H9 (cell line): ENCODE results near the gene IP6K2. TPM values are rescaled to one million over a fixed set of nuclear protein-coding genes. Genes with fewer than 3 reads are reported as not detected.

ENCODE experiments used
- DNase-seq: peaks from one replicate; pipeline ENCODE4 v3.0.0-alpha.2; 2017
- H2AFZ ChIP-seq: one replicate; pipeline ENCODE4 v1.6.1; 2013; ENCODE audit warnings: mild to moderate bottlenecking, low read length, control low read depth, moderate library complexity
- H2AK5ac ChIP-seq: 2 replicates; pipeline ENCODE4 v1.6.1; 2013; ENCODE audit warnings: low read length, control low read depth, mixed read lengths; ENCODE audit not compliant: insufficient read length
- H2BK120ac ChIP-seq: one replicate; pipeline ENCODE4 v1.6.1; 2013; ENCODE audit warnings: low read depth, mild to moderate bottlenecking, low read length, control low read depth, inconsistent platforms; ENCODE audit not compliant: poor library complexity, severe bottlenecking
- H2BK12ac ChIP-seq: 2 replicates; pipeline ENCODE4 v1.6.1; 2013; ENCODE audit warnings: low read length, control low read depth, mixed read lengths, low read depth; ENCODE audit not compliant: insufficient read length
- H2BK15ac ChIP-seq: 2 replicates; pipeline ENCODE4 v1.6.1; 2013; ENCODE audit warnings: low read depth, low read length, control low read depth
- H2BK20ac ChIP-seq: one replicate; pipeline ENCODE4 v1.6.1; 2013; ENCODE audit warnings: low read depth, mild to moderate bottlenecking, low read length, control low read depth, inconsistent platforms; ENCODE audit not compliant: poor library complexity, severe bottlenecking
- H2BK5ac ChIP-seq: 2 replicates; pipeline ENCODE4 v1.6.1; 2013; ENCODE audit warnings: low read length, control low read depth, mixed read lengths; ENCODE audit not compliant: insufficient read length
- H3K14ac ChIP-seq: 2 replicates; pipeline ENCODE4 v1.6.1; 2013; ENCODE audit warnings: low read length, control low read depth; ENCODE audit not compliant: insufficient read depth
- H3K18ac ChIP-seq: 2 replicates; pipeline ENCODE4 v1.6.1; 2013; ENCODE audit warnings: low read depth, mild to moderate bottlenecking, mixed read lengths, low read length, control low read depth; ENCODE audit not compliant: insufficient read length
- H3K23ac ChIP-seq: 2 replicates; pipeline ENCODE4 v1.6.1; 2013; ENCODE audit warnings: low read length, control low read depth, mixed read lengths, low read depth; ENCODE audit not compliant: insufficient read length
- H3K23me2 ChIP-seq: 2 replicates; pipeline ENCODE4 v1.6.1; 2013; ENCODE audit warnings: low read depth, mild to moderate bottlenecking, mixed read lengths, low read length, control low read depth; ENCODE audit not compliant: insufficient read length, poor library complexity, severe bottlenecking
- H3K27ac ChIP-seq: 2 replicates; pipeline ENCODE4 v1.5.1; 2013; ENCODE audit warnings: low read length, control low read depth, mixed read lengths, low read depth; ENCODE audit not compliant: insufficient read length
- H3K27me3 ChIP-seq: 2 replicates; pipeline ENCODE4 v1.6.1; 2013; ENCODE audit warnings: low read length, control low read depth, inconsistent platforms; ENCODE audit not compliant: insufficient read depth
- H3K4ac ChIP-seq: 2 replicates; pipeline ENCODE4 v1.6.1; 2013; ENCODE audit warnings: low read depth, mild to moderate bottlenecking, control low read depth, inconsistent platforms, low read length, moderate library complexity
- H3K4me1 ChIP-seq: 2 replicates; pipeline ENCODE4 v1.6.1; 2013; ENCODE audit warnings: low read length, control low read depth, inconsistent platforms; ENCODE audit not compliant: insufficient read depth
- H3K4me2 ChIP-seq: 2 replicates; pipeline ENCODE4 v1.6.1; 2013; ENCODE audit warnings: low read length, control low read depth, mixed read lengths; ENCODE audit not compliant: insufficient read length, insufficient read depth
- H3K56ac ChIP-seq: 2 replicates; pipeline ENCODE4 v1.6.1; 2013; ENCODE audit warnings: low read depth, mild to moderate bottlenecking, mixed read lengths, low read length, control low read depth; ENCODE audit not compliant: insufficient read length
- H3K79me1 ChIP-seq: 2 replicates; pipeline ENCODE4 v1.6.1; 2013; ENCODE audit warnings: low read depth, mild to moderate bottlenecking, moderate library complexity, low read length, control low read depth, inconsistent platforms; ENCODE audit not compliant: insufficient read depth, poor library complexity, severe bottlenecking
- H3K79me2 ChIP-seq: 2 replicates; pipeline ENCODE4 v1.6.1; 2013; ENCODE audit warnings: low read length, control low read depth, inconsistent platforms; ENCODE audit not compliant: insufficient read depth
- H3K9ac ChIP-seq: 2 replicates; pipeline ENCODE4 v1.6.1; 2013; ENCODE audit warnings: low read length, control low read depth, mixed read lengths; ENCODE audit not compliant: insufficient read length; ENCODE audit errors: extremely low read depth
- H3K9me3 ChIP-seq: one replicate; pipeline ENCODE4 v1.6.1; 2013; ENCODE audit warnings: low read depth, low read length, inconsistent platforms; ENCODE audit not compliant: control insufficient read depth
- H3T11ph ChIP-seq: one replicate; pipeline ENCODE4 v1.6.1; 2013; ENCODE audit warnings: mild to moderate bottlenecking, low read length, control low read depth, inconsistent platforms
- H4K20me1 ChIP-seq: one replicate; pipeline ENCODE4 v1.6.1; 2013; ENCODE audit not compliant: control insufficient read depth, insufficient read length, insufficient read depth
- H4K5ac ChIP-seq: 2 replicates; pipeline ENCODE4 v1.6.1; 2013; ENCODE audit warnings: low read depth, mild to moderate bottlenecking, mixed read lengths, low read length, control low read depth; ENCODE audit not compliant: insufficient read length
- H4K8ac ChIP-seq: replicated peaks from 2 replicates; pipeline ENCODE4 v1.6.1; 2013; ENCODE audit warnings: low read length, control low read depth, mixed read lengths, low read depth; ENCODE audit not compliant: insufficient read length
- H4K91ac ChIP-seq: 2 replicates; pipeline ENCODE4 v1.6.1; 2013; ENCODE audit warnings: low read depth, mild to moderate bottlenecking, moderate library complexity, mixed read lengths, low read length, control low read depth; ENCODE audit not compliant: insufficient read length
- H3K27ac Mint-ChIP-seq, 3 experiments: 2 replicates in 2 of 3; 3 replicates in 1 of 3; pipeline ENCODE4 v1.8.0; 2020 to 2021; ENCODE audit warnings: mixed read lengths in 3 of 3, mild to moderate bottlenecking in 1 of 3, moderate library complexity in 1 of 3
- H3K27me3 Mint-ChIP-seq: 2 replicates; pipeline ENCODE4 v1.8.0; 2021; ENCODE audit warnings: low read depth, mild to moderate bottlenecking, moderate library complexity, mixed read lengths
- H3K36me3 Mint-ChIP-seq, 3 experiments: 2 replicates in 2 of 3; 3 replicates in 1 of 3; pipeline ENCODE4 v1.8.0; 2020 to 2021; ENCODE audit warnings: low read depth in 3 of 3, mixed read lengths in 3 of 3; ENCODE audit not compliant: insufficient read depth in 1 of 3
- H3K4me1 Mint-ChIP-seq, 2 experiments: 2 replicates each; pipeline ENCODE4 v1.8.0; 2020; ENCODE audit warnings: mixed read lengths in 2 of 2
- H3K4me3 Mint-ChIP-seq, 2 experiments: 2 replicates in 1 of 2; 3 replicates in 1 of 2; pipeline ENCODE4 v1.8.0; 2020 to 2021; ENCODE audit warnings: mild to moderate bottlenecking in 2 of 2, mixed read lengths in 2 of 2, moderate library complexity in 1 of 2
- H3K9me3 Mint-ChIP-seq, 2 experiments: 2 replicates in 1 of 2; 3 replicates in 1 of 2; pipeline ENCODE4 v1.8.0; 2020; ENCODE audit warnings: mild to moderate bottlenecking in 2 of 2, mixed read lengths in 2 of 2, moderate library complexity in 1 of 2
- WGBS: extraction: QIAGEN DNeasy Blood & Tissue Kit; methylation state at CpG from one replicate; pipeline ENCODE4 v1.1.7; 2013; ENCODE audit warnings: missing lambda C conversion rate, low lambda C conversion rate, mixed read lengths; ENCODE audit not compliant: insufficient read length; ENCODE audit errors: extremely low coverage; 5-methylcytosine and 5-hydroxymethylcytosine counted together
- total RNA-seq: library from RNA; stranded (reverse); gene quantifications from 2 replicates; pipeline ENCODE4 v1.2.1, GENCODE V29; 2021
- TF ChIP-seq, protein P1 (sequence below): fragments of 200-600 bp; sonication (generic); conservative IDR thresholded peaks from 3 replicates; pipeline ENCODE4 v1.8.0; 2021; ENCODE audit warnings: antibody characterized with exemption, mild to moderate bottlenecking

IP6K2 gene
- total RNA-seq, 1 experiment from 2014 or later = 94.7 TPM

DNA sequence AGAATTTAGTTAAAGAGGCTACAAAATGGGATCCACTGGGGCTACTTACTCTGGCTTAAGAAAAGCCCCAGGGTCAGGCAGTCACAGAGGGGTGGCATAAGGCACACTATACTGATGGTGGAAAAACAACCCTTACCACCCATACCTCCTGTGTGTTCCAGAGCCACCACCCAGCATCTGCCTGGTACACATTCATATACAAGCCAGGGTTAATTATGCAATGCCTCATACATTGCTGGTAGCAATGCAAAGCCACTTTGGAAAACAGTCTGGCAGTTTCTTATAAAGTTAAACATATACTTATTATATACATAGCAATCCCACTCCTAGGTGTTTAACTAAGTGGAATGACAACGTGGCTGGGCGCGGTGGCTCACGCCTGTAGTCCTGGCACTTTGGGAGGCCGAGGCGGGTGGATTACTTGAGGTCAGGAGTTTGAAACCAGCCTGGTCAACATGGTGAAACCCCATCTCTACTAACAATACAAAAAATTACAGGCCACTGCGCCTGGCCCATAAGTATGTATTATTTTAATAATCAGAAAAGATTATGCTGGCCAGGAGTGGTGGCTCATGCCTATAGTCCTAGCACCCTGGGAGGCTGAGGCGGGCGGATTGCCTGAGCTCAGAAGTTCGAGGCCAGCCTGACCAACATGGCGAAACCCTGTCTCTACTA is 16.2 kb downstream of the IP6K2 start:
- Histone ChIP-seq H2AK5ac (no peak overlapping the region), H2BK120ac (no peak overlapping the region), H3K4me1 (no peaks in the 10 kb centered on the region; the same call in 1 of the 2 replicates), H3K23me2 (no peaks in the 10 kb centered on the region), H2BK20ac (no peak overlapping the region), H4K91ac (no peak overlapping the region), H3K56ac (no peak overlapping the region), H4K8ac (no peak overlapping the region), H4K5ac (no peak overlapping the region), H3K27ac (no peak overlapping the region), H3K18ac (no peak overlapping the region), H3K27me3 (no peaks in the 10 kb centered on the region), H3T11ph (no peak overlapping the region), H3K14ac (no peak overlapping the region), H3K79me2 (peaks cover 49% of the 10 kb centered on the region; the same call in 1 of the 2 replicates), H3K23ac (no peak overlapping the region), H3K4me2 (no peak overlapping the region), H4K20me1 (peaks cover 2% of the 10 kb centered on the region), H2BK12ac (no peak overlapping the region), H2BK5ac (no peak overlapping the region), H2AFZ (no peak overlapping the region), H3K4ac (no peak overlapping the region), H3K9ac (no peak overlapping the region), H2BK15ac (no peak overlapping the region), H3K9me3 (no peaks in the 10 kb centered on the region), H3K79me1 (peaks cover 5% of the 10 kb centered on the region)
- H3K9me3 Mint-ChIP-seq = no peaks in the 10 kb centered on the region
- DNase-seq = no peak
- peaks cover 28 to 38% of the 10 kb centered on the region in 2 experiments for H3K4me1 Mint-ChIP-seq
- H3K27ac Mint-ChIP-seq = 0 out of 7 replicates have a peak overlapping the region, but pooled peaks of 1 of the 3 experiments have one; percentile 71
- H3K36me3 Mint-ChIP-seq = peaks cover 33 to 57% (median 46%) of the 10 kb centered on the region in 3 experiments; a peak in 6 of 7 replicates
- no peak overlapping the region for H3K4me3 Mint-ChIP-seq
- WGBS = no CpG with 5 or more reads among the region's 11 CpGs
- TF ChIP-seq, protein P1, sequence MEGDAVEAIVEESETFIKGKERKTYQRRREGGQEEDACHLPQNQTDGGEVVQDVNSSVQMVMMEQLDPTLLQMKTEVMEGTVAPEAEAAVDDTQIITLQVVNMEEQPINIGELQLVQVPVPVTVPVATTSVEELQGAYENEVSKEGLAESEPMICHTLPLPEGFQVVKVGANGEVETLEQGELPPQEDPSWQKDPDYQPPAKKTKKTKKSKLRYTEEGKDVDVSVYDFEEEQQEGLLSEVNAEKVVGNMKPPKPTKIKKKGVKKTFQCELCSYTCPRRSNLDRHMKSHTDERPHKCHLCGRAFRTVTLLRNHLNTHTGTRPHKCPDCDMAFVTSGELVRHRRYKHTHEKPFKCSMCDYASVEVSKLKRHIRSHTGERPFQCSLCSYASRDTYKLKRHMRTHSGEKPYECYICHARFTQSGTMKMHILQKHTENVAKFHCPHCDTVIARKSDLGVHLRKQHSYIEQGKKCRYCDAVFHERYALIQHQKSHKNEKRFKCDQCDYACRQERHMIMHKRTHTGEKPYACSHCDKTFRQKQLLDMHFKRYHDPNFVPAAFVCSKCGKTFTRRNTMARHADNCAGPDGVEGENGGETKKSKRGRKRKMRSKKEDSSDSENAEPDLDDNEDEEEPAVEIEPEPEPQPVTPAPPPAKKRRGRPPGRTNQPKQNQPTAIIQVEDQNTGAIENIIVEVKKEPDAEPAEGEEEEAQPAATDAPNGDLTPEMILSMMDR = no peak
- H3K27me3 Mint-ChIP-seq = no peaks in the 10 kb centered on the region
